HG03103 (cell line): Measurements from ENCODE around the gene OPRM1.
A peak's percentile ranks its signal among the peaks of the same experiment; 100 is the strongest.
"Not testable (repeated sequence)": the region's sequence is repeated elsewhere in the genome, so short reads cannot be mapped to it uniquely, and the experiment has no call there.

Experiments
- ATAC-seq: cut with Tn5 transposase; IDR thresholded peaks from one replicate; pipeline ENCODE4 v1.9.1; 2021; ENCODE audit warnings: low read depth; ENCODE audit not compliant: unreplicated experiment

The OPRM1 gene

GRCh38 chr6:154234019-154234772 is 195.2 kb downstream of the OPRM1 start:
- ATAC-seq, result peak; percentile 42

GRCh38 chr6:154236646-154237301 is 197.7 kb downstream of the OPRM1 start:
- ATAC-seq, result no peak

GRCh38 chr6:154238831-154239230 is 199.8 kb downstream of the OPRM1 start:
- ATAC-seq, result no peak

- no peak for ATAC-seq
Observed at GRCh38 chr6:154239392-154239791, 200.4 kb downstream of the OPRM1 start.

- ATAC-seq, result not testable (repeated sequence)
Observed at GRCh38 chr6:154241061-154241460, 202.0 kb downstream of the OPRM1 start.

GRCh38 chr6:154241581-154241980 is 202.5 kb downstream of the OPRM1 start:
- ATAC-seq, result no peak

GRCh38 chr6:154242617-154243357 is 203.7 kb downstream of the OPRM1 start:
- ATAC-seq, result no peak

GRCh38 chr6:154243793-154244750 is 205.0 kb downstream of the OPRM1 start:
- no peak for ATAC-seq

- no peak for ATAC-seq
Observed at GRCh38 chr6:154245506-154245905, 206.5 kb downstream of the OPRM1 start.

GRCh38 chr6:154246723-154247118 is 207.7 kb downstream of the OPRM1 start:
- ATAC-seq, result no peak

GRCh38 chr6:154247119-154247861 is 208.2 kb downstream of the OPRM1 start:
- peak; percentile 26 for ATAC-seq

GRCh38 chr6:154249499-154250298 is 210.7 kb downstream of the OPRM1 start:
- ATAC-seq, result peak; percentile 76

- no peak for ATAC-seq
Observed at GRCh38 chr6:154251116-154251515, 212.1 kb downstream of the OPRM1 start.

- no peak for ATAC-seq
Observed at GRCh38 chr6:154252678-154253077, 213.6 kb downstream of the OPRM1 start.

- no peak for ATAC-seq
Observed at GRCh38 chr6:154257067-154257466, 218.0 kb downstream of the OPRM1 start.

GRCh38 chr6:154258064-154258757 is 219.2 kb downstream of the OPRM1 start:
- peak; percentile 84 for ATAC-seq

GRCh38 chr6:154261688-154262397 is 222.8 kb downstream of the OPRM1 start:
- no peak for ATAC-seq
